Right lobe of liver (tissue), 4 donors: Measurements from ENCODE around the gene PPP1R36.

Source experiments
- CTCF ChIP-seq, 4 donors: fragments of 200-600 bp in 3 of 4; fragments of 450-650 bp in 1 of 4; IDR thresholded peaks; one replicate each; pipeline versions ENCODE4 v1.5.1 to v1.8.0; 2016 to 2022; ENCODE audit warnings: antibody characterized with exemption in 4 of 4, mild to moderate bottlenecking in 2 of 4
- POLR2A ChIP-seq: fragments of 450-650 bp; IDR thresholded peaks from one replicate; pipeline ENCODE4 v1.6.1; 2017; ENCODE audit warnings: antibody characterized with exemption, mild to moderate bottlenecking
- donor health status: DM: no; HTN: no; CAD: no.
- donor health status: DM: no; HTN: no; CAD: no.
- donor health status: DM: no; HTN: yes; CAD: no.

- TF ChIP-seq POLR2A = no peak
- no peak for TF ChIP-seq CTCF (IDR thresholded peaks at IDR 0.05)
Measured at GRCh38 chr14:64581817-64582216, 32.1 kb downstream of the PPP1R36 start.
